ENCODE data around the gene CDKAL1.

The CDKAL1 gene

GRCh38 chr6:20861481-20861880 is 327.2 kb downstream of the CDKAL1 start:
- no peak for TF ChIP-seq CTCF (IDR thresholded peaks at IDR 0.05)
- H3K27ac ChIP-seq: no peak overlapping the region
- H3K4me3 ChIP-seq: no peak overlapping the region
- DNase-seq (ENCODE audit: low spot score): no peak

- TF ChIP-seq CTCF (IDR thresholded peaks at IDR 0.05): no peak
- H3K4me3 ChIP-seq: no peak overlapping the region
- no peak for DNase-seq (ENCODE audit: low spot score)
- no peak overlapping the region for H3K27ac ChIP-seq
These were observed 331.8 kb downstream of the CDKAL1 start for GRCh38 chr6:20866036-20866435.

- DNase-seq (ENCODE audit: low spot score): no peak
- no peak overlapping the region for H3K27ac ChIP-seq
- no peak for TF ChIP-seq CTCF (IDR thresholded peaks at IDR 0.05)
- no peak overlapping the region for H3K4me3 ChIP-seq
These were observed 332.9 kb downstream of the CDKAL1 start for GRCh38 chr6:20866935-20867703.

- TF ChIP-seq CTCF (IDR thresholded peaks at IDR 0.05): no peak
- no peak overlapping the region for H3K27ac ChIP-seq
- no peak overlapping the region for H3K4me3 ChIP-seq
- DNase-seq (ENCODE audit: low spot score): no peak
These were observed 334.3 kb downstream of the CDKAL1 start for GRCh38 chr6:20868397-20869096.

GRCh38 chr6:20870021-20870420 is 335.8 kb downstream of the CDKAL1 start:
- H3K4me3 ChIP-seq: no peak overlapping the region
- H3K27ac ChIP-seq: no peak overlapping the region
- no peak for TF ChIP-seq CTCF (IDR thresholded peaks at IDR 0.05)
- no peak for DNase-seq (ENCODE audit: low spot score)

GRCh38 chr6:20870493-20870892 is 336.2 kb downstream of the CDKAL1 start:
- H3K27ac ChIP-seq: no peak overlapping the region
- no peak for TF ChIP-seq CTCF (IDR thresholded peaks at IDR 0.05)
- DNase-seq (ENCODE audit: low spot score): no peak
- no peak overlapping the region for H3K4me3 ChIP-seq

Measured in coronary artery (tissue), 2 donors.